ENCODE results near the gene ARL2. TPM values are rescaled to one million over a fixed set of nuclear protein-coding genes. Genes with fewer than 3 reads are reported as not detected.

Gene ARL2
- polyA plus RNA-seq, 1 donor, result 135 TPM

DNA sequence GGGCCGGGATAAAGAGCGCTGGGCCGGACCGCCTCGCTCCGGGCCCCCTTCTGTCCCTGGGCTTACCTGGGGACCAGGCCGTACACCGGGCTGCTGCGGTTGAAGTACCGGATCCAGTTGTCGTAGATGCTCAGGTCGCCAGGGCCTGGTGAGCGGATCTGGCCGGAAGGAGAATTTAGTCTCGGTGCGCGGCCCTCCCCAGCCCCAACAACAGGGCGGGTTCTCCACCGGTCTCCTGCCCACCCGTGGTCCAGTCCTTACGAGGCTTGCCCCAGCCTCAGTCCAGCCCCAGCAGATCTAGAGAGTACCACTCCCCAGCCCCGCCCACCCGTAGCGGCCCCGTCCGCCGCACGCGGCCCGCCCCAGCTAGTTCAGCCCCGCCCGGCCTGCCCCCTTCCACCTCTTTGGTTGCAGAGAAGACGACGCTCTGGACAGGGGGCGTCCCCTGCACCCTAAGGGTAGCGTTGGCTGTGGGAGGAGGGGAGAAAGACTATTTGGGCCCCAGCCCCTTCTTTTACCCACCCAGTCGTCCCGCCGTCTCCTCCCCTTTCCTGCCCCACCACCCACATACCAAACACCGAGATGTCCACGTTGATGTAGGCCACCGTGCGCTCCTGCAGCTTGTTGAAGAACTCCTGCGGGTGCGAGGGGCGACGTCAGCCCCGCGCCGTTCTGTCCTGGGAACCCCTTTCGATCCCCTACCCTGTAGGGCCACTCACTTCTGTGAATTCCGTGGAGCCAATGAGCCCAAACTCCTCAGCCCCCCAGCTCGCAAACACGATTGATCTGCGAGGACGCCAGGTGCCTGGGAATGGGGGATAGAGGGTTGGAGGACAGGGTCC lies 33.8 kb downstream of the ARL2 start:
- DNase-seq, result no peak

DNA sequence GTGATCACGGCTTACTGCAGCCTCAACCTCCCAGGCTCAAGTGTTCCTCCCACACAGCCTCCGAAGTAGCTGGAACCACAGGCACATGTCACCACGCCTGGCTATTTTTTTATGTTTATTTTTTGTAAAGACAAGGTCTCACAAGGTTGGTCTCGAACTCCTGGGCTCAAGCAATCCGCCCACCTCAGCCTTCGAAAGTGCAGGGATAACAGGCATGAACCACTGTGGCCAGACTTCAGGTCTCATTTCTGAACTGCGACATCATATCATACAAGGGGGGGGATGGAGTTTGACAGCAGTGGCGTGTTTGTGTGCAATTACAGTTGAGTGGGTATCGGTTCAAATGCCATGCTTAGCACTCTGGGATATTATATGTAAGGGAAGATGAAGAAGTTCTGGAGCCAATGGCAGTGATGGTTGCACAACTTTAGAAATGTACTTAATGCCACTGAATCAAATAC lies 37.5 kb downstream of the ARL2 start:
- DNase-seq, result no peak

DNA sequence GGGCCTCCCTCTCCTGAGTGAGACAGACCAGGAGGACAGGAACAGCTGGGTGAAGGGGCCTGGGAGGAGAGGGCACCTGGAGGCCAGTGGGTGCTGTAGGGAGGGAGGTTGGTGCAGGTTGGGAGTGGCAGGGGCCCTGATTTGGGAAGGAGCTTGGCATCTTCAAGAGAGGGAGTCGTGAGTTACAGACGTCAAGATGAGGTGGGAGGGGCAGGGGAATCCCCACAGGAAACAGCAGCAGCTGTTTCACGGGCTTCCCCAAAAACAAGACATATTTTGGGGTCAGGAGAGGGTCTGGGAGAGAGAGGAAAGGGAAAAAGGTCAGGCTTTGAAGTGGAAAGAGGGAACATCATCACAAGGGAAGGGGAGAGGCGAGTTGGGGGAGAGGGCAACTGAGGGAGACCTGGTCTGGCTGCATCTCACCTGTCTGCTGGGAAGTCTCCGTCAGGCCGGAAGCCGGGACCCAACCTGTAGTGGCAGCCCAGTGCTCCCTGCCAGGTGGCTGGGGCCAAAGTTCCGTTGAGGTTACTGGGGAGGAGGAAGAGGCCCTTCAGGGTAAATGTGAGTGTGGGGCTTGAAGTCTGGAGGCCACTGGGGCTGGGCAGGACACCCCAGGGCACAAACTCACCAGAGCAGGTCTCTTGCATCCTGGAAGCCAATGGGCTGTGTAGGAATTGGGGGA lies 40.0 kb downstream of the ARL2 start:
- no peak for DNase-seq

GRCh38 chr11:65055538-65055937 lies 41.6 kb downstream of the ARL2 start:
- no peak for DNase-seq

- no peak for DNase-seq
Observed at GRCh38 chr11:65056999-65057398, 43.0 kb downstream of the ARL2 start.

- DNase-seq, result no peak
Observed at GRCh38 chr11:65057526-65057925, 43.6 kb downstream of the ARL2 start.

- no peak for DNase-seq
Observed at GRCh38 chr11:65058012-65058411, 44.1 kb downstream of the ARL2 start.

GRCh38 chr11:65058419-65059054 lies 44.6 kb downstream of the ARL2 start, which contains the start of gene NAALADL1:
TSS of gene NAALADL1 (minus strand) at chr11:65058553. CDS start at chr11:65058521, 32 bp downstream.
- no peak for DNase-seq

DNA sequence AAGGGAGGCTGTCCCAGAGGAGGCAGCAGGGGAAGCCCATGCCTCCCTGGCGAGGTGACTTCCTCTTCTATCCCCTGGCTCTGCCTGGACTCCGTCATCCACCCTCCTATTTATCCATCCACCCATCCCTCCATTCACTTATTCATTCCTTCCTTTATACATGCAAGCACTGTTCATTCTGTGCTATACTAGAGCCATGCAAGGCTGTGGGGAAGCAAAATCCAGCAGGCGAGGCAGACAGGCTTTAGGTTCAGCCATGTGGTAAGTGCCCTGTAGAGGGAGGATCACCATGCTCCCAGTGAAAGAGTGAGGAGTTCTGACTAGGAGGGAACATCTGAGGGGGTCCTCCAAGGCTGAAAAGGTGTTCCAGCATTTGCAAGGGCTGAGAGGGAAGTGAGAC lies 45.6 kb downstream of the ARL2 start:
- no peak for DNase-seq

DNA sequence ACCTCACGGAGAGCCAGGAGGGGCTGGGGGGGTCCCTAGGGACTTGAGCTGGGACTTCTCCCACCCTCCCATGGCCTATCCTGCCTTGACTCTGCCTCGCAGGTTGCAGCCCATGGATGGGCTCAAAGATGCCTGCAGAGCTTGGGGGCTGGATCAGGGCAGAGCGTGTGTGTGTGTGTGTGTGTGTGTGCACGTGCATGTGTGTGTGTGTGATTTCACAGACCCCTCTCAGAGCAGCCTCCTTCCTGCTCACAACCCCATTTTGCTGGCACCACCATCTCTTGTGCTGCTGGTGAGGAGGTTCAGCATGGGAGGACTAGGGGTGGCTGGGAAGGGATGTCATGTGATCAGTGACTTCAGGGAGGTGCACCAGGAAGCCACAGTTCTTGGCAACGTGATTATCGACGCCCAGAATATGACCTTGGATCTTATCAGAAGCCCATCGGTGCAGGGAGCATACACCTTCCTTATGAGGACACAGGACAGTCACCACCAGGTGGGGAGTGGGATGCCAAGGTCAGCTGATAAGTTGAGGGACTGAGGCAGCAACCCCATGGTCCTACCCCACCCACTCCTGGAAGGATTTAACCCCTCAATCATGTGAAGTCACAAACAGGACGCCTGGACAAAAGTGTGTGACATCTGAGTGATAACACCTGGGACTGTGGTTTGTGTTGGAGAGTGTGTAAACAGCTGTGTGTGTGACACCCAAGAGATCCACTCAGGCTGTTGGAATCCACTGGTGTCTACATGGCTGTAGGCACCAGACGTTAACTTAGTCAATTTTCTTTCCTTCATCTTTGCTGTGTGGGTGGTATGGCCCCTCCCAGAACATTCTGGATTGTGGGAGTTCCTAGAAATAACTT lies 46.2 kb downstream of the ARL2 start:
- DNase-seq, result no peak

DNA sequence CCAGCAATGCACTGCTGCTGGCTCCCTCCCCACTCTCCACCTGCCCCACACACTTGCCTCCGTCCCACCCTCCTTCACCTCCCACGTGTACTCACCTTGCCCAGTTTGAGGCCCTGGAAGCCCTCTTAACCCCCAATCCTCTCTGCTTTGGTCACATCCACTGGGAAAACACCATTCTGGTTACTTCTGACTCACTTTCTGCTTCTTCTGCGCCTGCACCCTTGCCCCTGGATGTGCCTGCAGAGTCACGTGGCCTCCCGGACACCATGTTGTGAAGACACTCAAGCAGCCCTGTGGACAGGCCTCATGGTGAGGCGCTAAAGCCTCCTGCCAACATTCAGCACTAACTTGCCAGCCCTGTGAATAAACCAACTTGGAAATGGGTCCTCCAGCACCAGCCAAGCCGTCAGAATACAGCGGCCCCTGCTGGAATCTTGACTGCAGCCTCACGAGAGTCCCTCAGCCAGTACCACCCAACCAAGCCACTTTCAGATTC lies 47.0 kb downstream of the ARL2 start:
- DNase-seq, result no peak

DNA sequence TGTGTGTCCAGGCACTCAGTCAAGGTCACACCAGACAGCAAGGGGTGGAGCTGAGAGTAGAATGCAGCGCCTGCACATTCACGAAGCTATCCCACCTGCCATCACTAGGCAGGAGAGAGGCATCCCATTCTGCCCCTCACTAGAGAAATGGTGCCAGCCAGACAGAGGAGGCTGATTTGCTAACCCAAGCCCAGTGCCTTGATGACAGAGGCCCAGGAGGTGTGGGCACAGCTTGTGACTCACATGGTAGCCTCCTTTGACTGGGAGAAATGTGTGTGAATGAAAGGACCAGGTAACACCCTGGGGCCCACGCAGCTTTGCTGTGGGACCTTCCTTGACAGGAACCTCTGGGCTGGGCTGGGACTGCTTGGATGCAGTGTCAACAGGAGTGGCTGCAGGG lies 49.6 kb downstream of the ARL2 start:
- no peak for DNase-seq

GRCh38 chr11:65064847-65065240 lies 50.9 kb downstream of the ARL2 start:
- DNase-seq, result no peak

DNA sequence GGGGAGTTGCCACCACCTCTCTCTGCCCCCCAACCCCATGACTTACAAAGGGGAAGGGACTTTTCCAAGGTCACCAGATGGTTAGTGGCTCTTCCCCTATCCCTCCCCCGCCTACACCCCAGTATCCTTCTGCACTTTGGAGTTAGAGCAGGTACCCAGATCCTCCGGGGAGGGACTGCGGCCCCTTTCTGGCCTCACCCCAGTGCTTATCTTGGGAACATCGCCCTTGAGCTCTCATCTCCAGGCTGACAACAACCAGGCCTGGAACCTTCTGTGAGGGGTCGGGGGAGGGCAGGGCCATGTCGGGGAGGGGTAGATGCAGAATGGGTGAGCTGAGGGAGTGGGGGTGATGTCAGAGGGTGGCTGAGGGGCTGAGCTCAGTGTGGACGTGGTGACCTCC lies 51.9 kb downstream of the ARL2 start:
- DNase-seq, result no peak

- no peak for DNase-seq
Observed at GRCh38 chr11:65066315-65066714, 52.4 kb downstream of the ARL2 start.

DNA sequence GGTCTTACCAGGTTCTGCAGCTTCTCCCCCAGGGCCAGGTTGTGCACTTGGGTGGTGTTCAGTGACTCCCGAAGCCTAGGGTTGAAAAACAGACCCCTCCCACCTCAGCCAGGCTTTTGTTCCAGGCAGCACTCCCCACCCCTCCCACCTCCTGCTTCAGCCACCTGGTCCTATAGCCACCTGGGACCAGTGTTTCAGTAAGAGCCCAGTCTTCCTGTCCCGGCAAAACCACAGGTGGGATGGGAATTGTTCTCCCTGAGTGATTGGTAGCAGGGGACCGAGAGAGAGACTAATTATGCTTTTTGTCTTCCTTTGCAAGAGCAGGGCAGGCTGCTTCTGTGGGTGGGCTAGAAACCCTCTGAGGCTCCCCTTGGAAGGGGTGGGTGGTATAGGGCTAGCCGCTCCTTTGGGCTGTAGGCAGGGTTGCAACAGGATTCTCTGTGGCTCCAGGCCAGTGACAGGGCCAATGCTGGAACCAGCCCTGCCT lies 52.9 kb downstream of the ARL2 start:
- no peak for DNase-seq

DNA sequence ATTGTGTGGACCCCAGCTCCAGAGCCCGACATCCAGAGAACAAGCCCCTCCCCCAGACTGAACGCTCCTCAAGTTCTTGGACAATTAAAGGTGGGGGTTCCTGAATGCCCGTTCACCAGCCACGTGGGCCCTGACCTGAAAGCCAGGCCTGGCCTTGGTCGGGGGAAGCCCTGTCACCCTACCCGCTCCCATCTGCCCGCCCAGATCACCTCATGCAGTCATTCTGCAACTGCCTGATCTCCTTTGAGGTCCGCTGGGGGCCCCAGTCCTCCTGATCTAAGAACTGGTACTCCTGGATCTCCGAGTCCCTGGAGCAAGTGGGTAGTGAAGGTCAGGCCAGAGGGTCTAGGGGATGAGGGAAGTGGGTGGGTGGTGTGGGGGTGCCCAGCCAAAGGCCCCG lies 53.5 kb downstream of the ARL2 start:
- no peak for DNase-seq

- no peak for DNase-seq
Observed at GRCh38 chr11:65069217-65069616, 55.3 kb downstream of the ARL2 start.
